Panc1 (cell line): ENCODE results near the gene LRMDA.

Source experiments
- POLR2AphosphoS5 ChIP-seq: IDR thresholded peaks from 2 replicates; pipeline ENCODE4 v1.6.1; 2012; ENCODE audit warnings: mild to moderate bottlenecking, low read depth, low read length, moderate library complexity
- REST ChIP-seq, 2 experiments: IDR thresholded peaks; 2 replicates each; pipeline ENCODE4 v1.6.1; 2011 to 2012; ENCODE audit warnings: low read depth in 2 of 2, control low read depth in 1 of 2, low read length in 1 of 2, mild to moderate bottlenecking in 1 of 2, moderate library complexity in 1 of 2; ENCODE audit not compliant: insufficient read depth in 1 of 2
- SIN3A ChIP-seq: IDR thresholded peaks from 2 replicates; pipeline ENCODE4 v1.6.1; 2012; ENCODE audit warnings: low read depth, mild to moderate bottlenecking, low read length, moderate library complexity, borderline replicate concordance; ENCODE audit not compliant: insufficient read depth
- TCF7L2 ChIP-seq: IDR thresholded peaks from 2 replicates; pipeline ENCODE4 v1.6.1; 2011; ENCODE audit warnings: mild to moderate bottlenecking, low read depth, low read length, inconsistent platforms
- TF ChIP-seq, protein P1 (sequence below): fragments of 450-650 bp; IDR thresholded peaks from 2 replicates; pipeline ENCODE4 v1.5.1; 2017; ENCODE audit warnings: mild to moderate bottlenecking

GRCh38 chr10:75868574-75868973 is 437.1 kb downstream of the LRMDA start:
- TF ChIP-seq REST (IDR thresholded peaks at IDR 0.05; ENCODE audit: insufficient read depth in 1 of 2, low read depth in 2 of 2, low read length in 1 of 2), result no peak
- TF ChIP-seq TCF7L2, result no peak
- TF ChIP-seq, protein P1, sequence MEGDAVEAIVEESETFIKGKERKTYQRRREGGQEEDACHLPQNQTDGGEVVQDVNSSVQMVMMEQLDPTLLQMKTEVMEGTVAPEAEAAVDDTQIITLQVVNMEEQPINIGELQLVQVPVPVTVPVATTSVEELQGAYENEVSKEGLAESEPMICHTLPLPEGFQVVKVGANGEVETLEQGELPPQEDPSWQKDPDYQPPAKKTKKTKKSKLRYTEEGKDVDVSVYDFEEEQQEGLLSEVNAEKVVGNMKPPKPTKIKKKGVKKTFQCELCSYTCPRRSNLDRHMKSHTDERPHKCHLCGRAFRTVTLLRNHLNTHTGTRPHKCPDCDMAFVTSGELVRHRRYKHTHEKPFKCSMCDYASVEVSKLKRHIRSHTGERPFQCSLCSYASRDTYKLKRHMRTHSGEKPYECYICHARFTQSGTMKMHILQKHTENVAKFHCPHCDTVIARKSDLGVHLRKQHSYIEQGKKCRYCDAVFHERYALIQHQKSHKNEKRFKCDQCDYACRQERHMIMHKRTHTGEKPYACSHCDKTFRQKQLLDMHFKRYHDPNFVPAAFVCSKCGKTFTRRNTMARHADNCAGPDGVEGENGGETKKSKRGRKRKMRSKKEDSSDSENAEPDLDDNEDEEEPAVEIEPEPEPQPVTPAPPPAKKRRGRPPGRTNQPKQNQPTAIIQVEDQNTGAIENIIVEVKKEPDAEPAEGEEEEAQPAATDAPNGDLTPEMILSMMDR, result no peak
- TF ChIP-seq POLR2AphosphoS5, result no peak
- TF ChIP-seq SIN3A, result no peak
